ENCODE data around the gene CAV2.

- TF ChIP-seq REST (IDR thresholded peaks at IDR 0.05; ENCODE audit: low read depth) (no peak), EP300 (IDR thresholded peaks at IDR 0.05; ENCODE audit: borderline replicate concordance) (no peak), CEBPB (IDR thresholded peaks at IDR 0.05) (no peak), MAX (IDR thresholded peaks at IDR 0.05) (no peak), TCF12 (IDR thresholded peaks at IDR 0.05; ENCODE audit: low read depth) (no peak), CREB1 (IDR thresholded peaks at IDR 0.05; ENCODE audit: low read depth) (no peak), TAF1 (IDR thresholded peaks at IDR 0.05; ENCODE audit: low read depth) (no peak), USF1 (IDR thresholded peaks at IDR 0.05) (no peak), NFIC (IDR thresholded peaks at IDR 0.05) (no peak), EGR1 (IDR thresholded peaks at IDR 0.05) (no peak)
Observed at GRCh38 chr7:116517626-116518025, 18.1 kb downstream of the CAV2 start.

Measured in Ishikawa (cell line).